HepG2 (cell line): ENCODE results near the gene PRKAR2B. TPM values are rescaled to one million over a fixed set of nuclear protein-coding genes. Genes with fewer than 3 reads are reported as not detected.

Source experiments
- CEBPB ChIP-seq: IDR thresholded peaks from 2 replicates; pipeline ENCODE4 v1.6.1; 2011; ENCODE audit warnings: low read depth, low read length, improper control_type of control experiment, borderline replicate concordance
- DZIP1 ChIP-seq: sonication (generic); formaldehyde crosslinking; IDR thresholded peaks from 2 replicates; pipeline ENCODE4 v1.5.0; 2020; ENCODE audit warnings: mild to moderate bottlenecking, missing genetic modification reagents
- FOXK1 ChIP-seq: sonication (generic); formaldehyde crosslinking; IDR thresholded peaks from 2 replicates; pipeline ENCODE4 v1.4.0; 2020; ENCODE audit warnings: low read depth, missing genetic modification reagents, borderline replicate concordance
- HHEX ChIP-seq: IDR thresholded peaks from 2 replicates; pipeline ENCODE4 v1.6.1; 2016; ENCODE audit warnings: control low read depth
- KMT2B ChIP-seq: IDR thresholded peaks from 2 replicates; pipeline ENCODE4 v1.6.1; 2016; ENCODE audit warnings: missing genetic modification reagents, missing compliant biosample characterization
- MIER3 ChIP-seq: IDR thresholded peaks from 2 replicates; pipeline ENCODE4 v1.6.1; 2016; ENCODE audit warnings: missing compliant biosample characterization, borderline replicate concordance
- SOX13 ChIP-seq, 3 experiments: fragments of 450-650 bp in 1 of 3; sonication (generic) in 1 of 3; formaldehyde crosslinking in 1 of 3; IDR thresholded peaks in 2 of 3; conservative IDR thresholded peaks in 1 of 3; 2 replicates each; pipeline versions ENCODE4 v1.5.0 to v1.6.1; 2016 to 2020; ENCODE audit warnings: antibody characterized with exemption in 1 of 3, mild to moderate bottlenecking in 1 of 3, missing compliant biosample characterization in 1 of 3, missing genetic modification reagents in 1 of 3, moderate library complexity in 1 of 3
- ZBTB7B ChIP-seq: sonication (generic); formaldehyde crosslinking; IDR thresholded peaks from 2 replicates; pipeline ENCODE4 v1.4.0; 2020; ENCODE audit warnings: missing genetic modification reagents
- ZNF362 ChIP-seq: sonication (generic); formaldehyde crosslinking; IDR thresholded peaks from 2 replicates; pipeline ENCODE4 v1.4.0; 2020; ENCODE audit warnings: missing genetic modification reagents, mild to moderate bottlenecking, borderline replicate concordance
- ZNF407 ChIP-seq: sonication (generic); formaldehyde crosslinking; IDR thresholded peaks from one replicate; pipeline ENCODE4 v1.5.1; 2020; ENCODE audit warnings: mild to moderate bottlenecking, missing genetic modification reagents; ENCODE audit errors: not compliant biosample characterization
- ZNF589 ChIP-seq: sonication (generic); formaldehyde crosslinking; conservative IDR thresholded peaks from 2 replicates; pipeline ENCODE4 v1.8.0; 2022; ENCODE audit warnings: mild to moderate bottlenecking, moderate library complexity, missing genetic modification reagents
- ZNF704 ChIP-seq: sonication (generic); formaldehyde crosslinking; IDR thresholded peaks from 2 replicates; pipeline ENCODE4 v1.8.1; 2023; ENCODE audit warnings: mild to moderate bottlenecking, inconsistent platforms, moderate library complexity, missing genetic modification reagents, borderline replicate concordance
- ZNF772 ChIP-seq: sonication (generic); formaldehyde crosslinking; IDR thresholded peaks from 2 replicates; pipeline ENCODE4 v1.5.0; 2020; ENCODE audit warnings: mild to moderate bottlenecking, missing genetic modification reagents
- polyA plus RNA-seq, 8 experiments: library from polyadenylated mRNA; depleted of rRNA in 3 of 8; stranded (reverse) in 7 of 8; unstranded in 1 of 8; fragments of >200 nt; fragmentation: Illumina TruSeq in 4 of 8; extraction: Trizol in 4 of 8; gene quantifications; 2 replicates each; pipeline versions ENCODE4 v1.2.1 to v1.2.3, GENCODE V29; 2011 to 2016; ENCODE audit warnings: low read depth in 4 of 8, missing spikeins in 1 of 8, mixed read lengths in 1 of 8; ENCODE audit not compliant: insufficient read depth in 1 of 8
- total RNA-seq, 5 experiments: library from RNA; depleted of rRNA; stranded (reverse); fragments of >200 nt; fragmentation: Illumina TruSeq; extraction: Trizol; gene quantifications; 2 replicates each; pipeline ENCODE4 v1.2.3, GENCODE V29; 2016; ENCODE audit warnings: low read depth in 1 of 5

Gene PRKAR2B
- total and polyA plus RNA-seq, 2 of the 13 experiments (the other 11 are each of a cell fraction or from before 2014, with no cell fraction given), result not detected

- TF ChIP-seq DZIP1 (CRISPR knock-in tag) (peak; percentile 35; the same call in 1 of the 2 replicates), ZNF362 (CRISPR knock-in tag) (no peak; the same call in 1 of the 2 replicates), ZNF407 (CRISPR knock-in tag) (peak; percentile 36), ZNF772 (no peak), KMT2B (CRISPR knock-in tag) (peak; percentile 74), MIER3 (peak; percentile 86; the same call in 1 of the 2 replicates), ZBTB7B (CRISPR knock-in tag) (no peak; the same call in 1 of the 2 replicates), ZNF589 (no peak), FOXK1 (CRISPR knock-in tag) (peak; percentile 84), ZNF704 (CRISPR knock-in tag) (peak; percentile 57; the same call in 1 of the 2 replicates), SOX13 (IDR thresholded peaks at IDR 0.05) (0 out of 2 replicates have a peak, but pooled peaks have one; percentile 29), SOX13 (CRISPR knock-in tag; conservative IDR thresholded peaks at IDR 0.05 in 1 of 2, IDR thresholded peaks at IDR 0.05 in 1 of 2) (peak in 1 of 2 experiments; percentile 64; a peak in 2 of 4 replicates), CEBPB (peak; percentile 87), HHEX (CRISPR knock-in tag) (no peak)
Measured at GRCh38 chr7:107169120-107170050, 124.9 kb downstream of the PRKAR2B start (continued).
